Myocyte (in vitro differentiated cells): Measurements from ENCODE around the gene ZNF549. TPM values are rescaled to one million over a fixed set of nuclear protein-coding genes. Genes with fewer than 3 reads are reported as not detected.
"Not testable (repeated sequence)": the region's sequence is repeated elsewhere in the genome, so short reads cannot be mapped to it uniquely, and the experiment has no call there.

Experiments
- DNase-seq: peaks from one replicate; pipeline ENCODE4 v3.0.0-alpha.2; 2012; ENCODE audit warnings: low read depth
- polyA plus RNA-seq: library from polyadenylated mRNA; unstranded; fragments of >200 nt; gene quantifications from one replicate; pipeline ENCODE4 v1.2.1, GENCODE V29; 2012; ENCODE audit warnings: missing spikeins
- total RNA-seq: library from RNA; depleted of rRNA; stranded (reverse); fragments of >200 nt; gene quantifications from 2 replicates; pipeline ENCODE4 v1.2.3, GENCODE V29; 2014

Gene ZNF549
- 4.8 and 5.8 TPM in 2 replicates for total RNA-seq
- 4.5 TPM for polyA plus RNA-seq

- DNase-seq, result peak; percentile 94
Observed at GRCh38 chr19:57527136-57527881, at the start of gene ZNF549. ZNF549 (plus strand) TSS chr19:57527356; CDS start chr19:57527574, 218 bp downstream.

GRCh38 chr19:57487477-57488298, 39.5 kb upstream of the ZNF549 start, which contains the start of gene ZNF419:
ZNF419 (plus strand) TSS chr19:57487750; CDS start chr19:57487951, 201 bp downstream.
- peak; percentile 89 for DNase-seq

- DNase-seq, result not testable (repeated sequence)
Observed at GRCh38 chr19:57488299-57488644, 38.9 kb upstream of the ZNF549 start.

GRCh38 chr19:57499332-57499679, 27.9 kb upstream of the ZNF549 start:
- not testable (repeated sequence) for DNase-seq

- peak; percentile 95 for DNase-seq
Observed at GRCh38 chr19:57499680-57500395, 27.3 kb upstream of the ZNF549 start, which contains the start of gene ZNF773. ZNF773 (plus strand) TSS chr19:57499938; CDS start chr19:57500081, 143 bp downstream.

GRCh38 chr19:57500400-57500799, 26.8 kb upstream of the ZNF549 start:
- DNase-seq, result peak; percentile 15

- DNase-seq, result no peak
Observed at GRCh38 chr19:57506163-57506562, 21.0 kb upstream of the ZNF549 start.

- DNase-seq, result no peak
Observed at GRCh38 chr19:57511484-57511883, 15.7 kb upstream of the ZNF549 start.

GRCh38 chr19:57512845-57513244, 14.3 kb upstream of the ZNF549 start:
- DNase-seq, result peak; percentile 40

GRCh38 chr19:57515255-57515654, 11.9 kb upstream of the ZNF549 start:
- no peak for DNase-seq

- not testable (repeated sequence) for DNase-seq
Observed at GRCh38 chr19:57518021-57518420, 9.1 kb upstream of the ZNF549 start.

GRCh38 chr19:57537953-57538547, 10.9 kb downstream of the ZNF549 start:
- no peak for DNase-seq

- DNase-seq, result no peak
Observed at GRCh38 chr19:57546513-57546912, 19.4 kb downstream of the ZNF549 start.

- DNase-seq, result no peak
Observed at GRCh38 chr19:57552432-57552831, 25.3 kb downstream of the ZNF549 start.

GRCh38 chr19:57557659-57558058, 30.5 kb downstream of the ZNF549 start:
- DNase-seq, result no peak

- DNase-seq, result peak; percentile 40
Observed at GRCh38 chr19:57558525-57558924, 31.4 kb downstream of the ZNF549 start.

GRCh38 chr19:57559008-57559403, 31.9 kb downstream of the ZNF549 start:
- peak; percentile 41 for DNase-seq

GRCh38 chr19:57559404-57560025, 32.4 kb downstream of the ZNF549 start, which contains the start of gene ZNF550:
ZNF550 (minus strand) TSS chr19:57559863; CDS start chr19:57559682, 181 bp downstream.
- DNase-seq, result peak; percentile 87

GRCh38 chr19:57560049-57560491, 32.9 kb downstream of the ZNF549 start:
- DNase-seq, result peak; percentile 57

- no peak for DNase-seq
Observed at GRCh38 chr19:57563547-57563946, 36.4 kb downstream of the ZNF549 start.
